Esophagus squamous epithelium (tissue), 4 donors: ENCODE measurements around the gene ZNF496.

ENCODE experiments used
- CTCF ChIP-seq, 6 experiments: fragments of 450-650 bp in 4 of 6; fragments of 200-600 bp in 2 of 6; sonication (generic) in 2 of 6; IDR thresholded peaks; one replicate each; pipeline ENCODE4 v1.5.1; 2016 to 2019; ENCODE audit warnings: antibody characterized with exemption in 6 of 6, mild to moderate bottlenecking in 4 of 6, moderate library complexity in 4 of 6
- POLR2A ChIP-seq, 4 donors: fragments of 450-650 bp; IDR thresholded peaks; one replicate each; pipeline ENCODE4 v1.6.1; 2017; ENCODE audit warnings: antibody characterized with exemption in 4 of 4, mild to moderate bottlenecking in 4 of 4, moderate library complexity in 3 of 4

DNA sequence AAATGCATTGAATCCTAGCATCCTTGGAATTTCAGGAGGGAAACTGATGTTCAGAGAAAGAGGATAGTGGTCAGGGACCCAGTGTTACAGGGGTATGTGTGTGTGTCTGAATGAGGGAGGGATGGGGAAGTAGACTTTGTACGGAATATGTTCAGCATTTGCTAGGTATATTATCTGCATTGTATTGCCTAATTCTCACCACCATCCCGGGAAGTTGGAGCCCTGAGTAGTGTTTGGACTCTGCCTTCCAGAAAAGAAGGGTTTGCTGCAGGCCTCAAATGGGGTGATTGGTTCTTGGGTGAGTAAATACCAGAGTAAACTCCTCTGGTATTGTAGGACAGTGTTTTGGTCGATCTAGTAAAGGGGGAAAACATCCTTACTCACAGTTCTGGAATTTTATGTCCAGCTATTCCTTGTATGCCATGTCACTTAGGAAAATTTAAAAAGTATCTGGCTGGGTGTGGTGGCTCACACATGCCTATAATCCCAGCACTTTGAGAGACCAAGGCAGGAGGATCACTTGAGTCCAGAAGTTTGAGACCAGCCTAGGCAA lies 7.1 kb upstream of the ZNF496 start:
- TF ChIP-seq CTCF (IDR thresholded peaks at IDR 0.05) (no peak), POLR2A (IDR thresholded peaks at IDR 0.05) (no peak)
